T-helper 17 cell (primary cell): ENCODE results near the gene RPUSD1. TPM values are rescaled to one million over a fixed set of nuclear protein-coding genes. Genes with fewer than 3 reads are reported as not detected.
"Not testable (repeated sequence)": the region's sequence is repeated elsewhere in the genome, so short reads cannot be mapped to it uniquely, and the experiment has no call there.

Experiments
- ATAC-seq: fragments of 150-1000 bp; cut with Tn5 transposase; 2 replicates; pipeline ENCODE4 v1.10.0; 2021; ENCODE audit warnings: mild to moderate bottlenecking, moderate library complexity
- DNase-seq, 3 donors: peaks; one replicate each; pipeline versions ENCODE4 v3.0.0 to v3.0.0-alpha.2; 2020 to 2021
- H3K9me3 ChIP-seq: one replicate; pipeline ENCODE4 v1.7.0; 2013; ENCODE audit warnings: low read length, mild to moderate bottlenecking; ENCODE audit not compliant: control insufficient read depth, poor library complexity, severe bottlenecking
- H3K27ac Mint-ChIP-seq: one replicate; pipeline ENCODE4 v1.8.0; 2022; ENCODE audit warnings: mild to moderate bottlenecking, moderate library complexity, mixed read lengths
- H3K27me3 Mint-ChIP-seq: one replicate; pipeline ENCODE4 v1.8.0; 2022; ENCODE audit warnings: mixed read lengths
- H3K36me3 Mint-ChIP-seq: one replicate; pipeline ENCODE4 v1.8.0; 2022; ENCODE audit warnings: low read depth, mixed read lengths
- H3K4me1 Mint-ChIP-seq: one replicate; pipeline ENCODE4 v1.8.0; 2022; ENCODE audit warnings: mild to moderate bottlenecking, mixed read lengths
- H3K4me3 Mint-ChIP-seq: one replicate; pipeline ENCODE4 v1.8.0; 2022; ENCODE audit warnings: mild to moderate bottlenecking, moderate library complexity, mixed read lengths
- total RNA-seq, 4 donors: library from RNA in 2 of 4; stranded (reverse) in 2 of 4; gene quantifications; one replicate each; pipeline ENCODE4 v1.2.3 and lab custom pipeline; 2022 to 2026

RPUSD1 gene
- total RNA-seq, 2 donors from 2014 or later: 14.9 to 17.1 TPM

GRCh38 chr16:760065-760464 lies 28.1 kb downstream of the RPUSD1 start:
- Mint-ChIP-seq H3K27me3 (no peaks in the 10 kb centered on the region), H3K4me1 (no peaks in the 10 kb centered on the region), H3K27ac (no peak overlapping the region), H3K4me3 (no peak overlapping the region), H3K36me3 (no peaks in the 10 kb centered on the region)
- ATAC-seq: no peak
- DNase-seq: no peak
- no peaks in the 10 kb centered on the region for H3K9me3 ChIP-seq

GRCh38 chr16:759110-759910 lies 28.9 kb downstream of the RPUSD1 start:
- Mint-ChIP-seq H3K27ac (no peak overlapping the region), H3K36me3 (no peaks in the 10 kb centered on the region), H3K27me3 (no peaks in the 10 kb centered on the region)

GRCh38 chr16:756428-756827 lies 31.8 kb downstream of the RPUSD1 start:
- no peaks in the 10 kb centered on the region for H3K9me3 ChIP-seq
- H3K36me3 Mint-ChIP-seq: no peaks in the 10 kb centered on the region
- no peaks in the 10 kb centered on the region for H3K27me3 Mint-ChIP-seq
- H3K4me3 Mint-ChIP-seq: no peak overlapping the region
- no peak for ATAC-seq
- H3K4me1 Mint-ChIP-seq: peaks cover 4% of the 10 kb centered on the region
- H3K27ac Mint-ChIP-seq: no peak overlapping the region
- DNase-seq: no peak

More at GRCh38 chr16:759110-759910, 28.9 kb downstream of the RPUSD1 start:
- H3K9me3 ChIP-seq: no peaks in the 10 kb centered on the region
- ATAC-seq (no peak), DNase-seq (no peak)
- Mint-ChIP-seq H3K4me3 (no peak overlapping the region), H3K4me1 (peaks cover 4% of the 10 kb centered on the region)

GRCh38 chr16:754656-755055 lies 33.5 kb downstream of the RPUSD1 start:
- peaks cover 4% of the 10 kb centered on the region for H3K4me1 Mint-ChIP-seq
- H3K27me3 Mint-ChIP-seq: no peaks in the 10 kb centered on the region
- no peaks in the 10 kb centered on the region for H3K36me3 Mint-ChIP-seq
- no peak overlapping the region for H3K4me3 Mint-ChIP-seq
- H3K27ac Mint-ChIP-seq: no peak overlapping the region
- ATAC-seq (peak; percentile 73), DNase-seq (no peak)
- H3K9me3 ChIP-seq: no peaks in the 10 kb centered on the region

- H3K36me3 Mint-ChIP-seq, DNase-seq, H3K9me3 ChIP-seq, H3K4me3 Mint-ChIP-seq, H3K27ac Mint-ChIP-seq, ATAC-seq, H3K4me1 Mint-ChIP-seq, H3K27me3 Mint-ChIP-seq: not testable (repeated sequence)
Measured at GRCh38 chr16:754121-754607, 34.0 kb downstream of the RPUSD1 start.

GRCh38 chr16:752007-752312 lies 36.2 kb downstream of the RPUSD1 start:
- no peak overlapping the region for H3K27ac Mint-ChIP-seq
- no peak overlapping the region for H3K4me3 Mint-ChIP-seq
- H3K27me3 Mint-ChIP-seq: no peaks in the 10 kb centered on the region
- no peak for ATAC-seq
- no peaks in the 10 kb centered on the region for H3K9me3 ChIP-seq
- H3K36me3 Mint-ChIP-seq: no peaks in the 10 kb centered on the region
- no peak for DNase-seq
- H3K4me1 Mint-ChIP-seq: peaks cover 4% of the 10 kb centered on the region

- DNase-seq (no peak), ATAC-seq (no peak)
- no peak overlapping the region for H3K4me3 Mint-ChIP-seq
- H3K36me3 Mint-ChIP-seq: no peaks in the 10 kb centered on the region
- peaks cover 4% of the 10 kb centered on the region for H3K4me1 Mint-ChIP-seq
- no peaks in the 10 kb centered on the region for H3K27me3 Mint-ChIP-seq
- no peaks in the 10 kb centered on the region for H3K9me3 ChIP-seq
- no peak overlapping the region for H3K27ac Mint-ChIP-seq
Measured at GRCh38 chr16:751152-752006, 36.8 kb downstream of the RPUSD1 start.

GRCh38 chr16:750485-750884 lies 37.7 kb downstream of the RPUSD1 start:
- Mint-ChIP-seq H3K4me1 (peaks cover 4% of the 10 kb centered on the region), H3K4me3 (no peak overlapping the region), H3K36me3 (no peaks in the 10 kb centered on the region), H3K27ac (no peak overlapping the region), H3K27me3 (no peaks in the 10 kb centered on the region)
- no peaks in the 10 kb centered on the region for H3K9me3 ChIP-seq
- no peak for DNase-seq
- no peak for ATAC-seq

- ATAC-seq (no peak), DNase-seq (no peak)
- Mint-ChIP-seq H3K27ac (no peak overlapping the region), H3K36me3 (no peaks in the 10 kb centered on the region), H3K4me1 (no peaks in the 10 kb centered on the region), H3K27me3 (no peaks in the 10 kb centered on the region), H3K4me3 (no peak overlapping the region)
- H3K9me3 ChIP-seq: no peaks in the 10 kb centered on the region
Measured at GRCh38 chr16:749010-749409, 39.2 kb downstream of the RPUSD1 start.

- no peak overlapping the region for H3K27ac Mint-ChIP-seq
- no peak overlapping the region for H3K4me3 Mint-ChIP-seq
- H3K9me3 ChIP-seq: no peaks in the 10 kb centered on the region
- H3K27me3 Mint-ChIP-seq: no peaks in the 10 kb centered on the region
- no peaks in the 10 kb centered on the region for H3K36me3 Mint-ChIP-seq
- H3K4me1 Mint-ChIP-seq: no peaks in the 10 kb centered on the region
- no peak for DNase-seq
- ATAC-seq: no peak
Measured at GRCh38 chr16:747978-748746, 40.0 kb downstream of the RPUSD1 start.

- H3K27me3 Mint-ChIP-seq: no peaks in the 10 kb centered on the region
- ATAC-seq (no peak), DNase-seq (no peak)
- no peaks in the 10 kb centered on the region for H3K4me1 Mint-ChIP-seq
- no peak overlapping the region for H3K27ac Mint-ChIP-seq
- no peaks in the 10 kb centered on the region for H3K9me3 ChIP-seq
- no peak overlapping the region for H3K4me3 Mint-ChIP-seq
- no peaks in the 10 kb centered on the region for H3K36me3 Mint-ChIP-seq
Measured at GRCh38 chr16:746637-747036, 41.5 kb downstream of the RPUSD1 start.

- Mint-ChIP-seq H3K27me3 (no peaks in the 10 kb centered on the region), H3K4me1 (no peaks in the 10 kb centered on the region), H3K27ac (no peak overlapping the region), H3K4me3 (no peak overlapping the region), H3K36me3 (no peaks in the 10 kb centered on the region)
- DNase-seq (no peak), ATAC-seq (no peak)
- H3K9me3 ChIP-seq: no peaks in the 10 kb centered on the region
Measured at GRCh38 chr16:745739-746138, 42.4 kb downstream of the RPUSD1 start.
